ENCODE results near the gene RHBDF2.
"Not testable (repeated sequence)": the region's sequence is repeated elsewhere in the genome, so short reads cannot be mapped to it uniquely, and the experiment has no call there.

Gene RHBDF2

DNA sequence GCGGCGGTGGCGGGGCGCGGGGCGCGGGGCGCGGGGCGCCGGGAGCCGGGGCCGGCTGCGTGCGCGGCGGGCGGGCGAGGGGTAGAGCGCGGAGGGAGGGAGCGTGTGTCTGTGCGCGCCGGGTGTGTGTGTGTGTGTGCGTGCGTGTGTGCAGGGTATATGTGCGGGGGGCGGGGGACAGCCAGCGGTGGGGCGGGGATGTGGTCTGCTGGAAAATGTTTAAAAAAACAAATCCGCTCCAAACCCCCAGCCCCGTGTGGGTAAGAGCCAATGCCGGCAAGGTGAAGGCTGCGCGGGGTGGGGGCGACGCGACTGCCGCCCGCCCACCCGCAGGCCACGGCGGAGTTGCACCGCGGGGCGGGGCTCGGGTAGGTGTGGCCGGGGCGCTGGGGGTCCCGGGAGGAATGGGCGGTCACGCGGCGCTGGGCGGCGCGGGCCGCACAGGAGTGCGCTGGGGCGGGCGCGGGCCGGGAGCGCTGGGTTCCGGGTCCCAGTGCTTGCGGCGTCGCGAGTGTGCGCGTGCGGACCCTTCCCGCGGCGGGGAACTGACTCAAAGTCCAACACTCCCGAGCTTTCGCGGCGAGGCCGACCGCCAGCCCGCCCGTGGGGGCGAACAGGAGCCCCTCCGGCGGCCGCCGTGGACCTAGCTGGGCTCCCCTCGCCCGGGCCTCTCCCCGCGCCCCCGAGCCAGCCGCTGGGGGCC lies 36.5 kb upstream of the RHBDF2 start, which contains the start of gene CYGB:
CYGB (minus strand) TSS at position 132 of the 703 bp plus-strand sequence. CDS start 167 bp downstream, outside the sequence.
- no peak for DNase-seq

DNA sequence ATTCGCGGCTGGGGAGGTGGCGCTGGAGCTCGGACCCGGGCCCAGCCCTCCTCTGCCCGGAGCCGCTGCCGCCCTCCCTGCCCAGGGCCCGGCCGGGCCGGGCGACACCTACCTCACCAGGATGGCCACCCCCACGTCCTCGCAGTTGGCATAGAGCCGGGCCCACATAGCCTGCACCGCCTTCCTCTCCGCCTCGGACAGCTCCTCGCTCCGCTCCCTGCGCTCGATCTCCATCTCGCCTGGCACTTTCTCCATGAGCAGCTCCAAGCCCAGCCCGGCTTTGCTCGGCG lies 36.0 kb upstream of the RHBDF2 start:
- no peak for DNase-seq

GRCh38 chr17:76536511-76537287 lies 35.5 kb upstream of the RHBDF2 start:
- DNase-seq, result no peak

GRCh38 chr17:76535788-76536510 lies 34.7 kb upstream of the RHBDF2 start:
- no peak for DNase-seq

GRCh38 chr17:76534831-76535732 lies 33.9 kb upstream of the RHBDF2 start:
- DNase-seq, result no peak

GRCh38 chr17:76533640-76534359 lies 32.6 kb upstream of the RHBDF2 start:
- DNase-seq, result not testable (repeated sequence)

GRCh38 chr17:76532072-76532651 lies 30.9 kb upstream of the RHBDF2 start:
- no peak for DNase-seq

DNA sequence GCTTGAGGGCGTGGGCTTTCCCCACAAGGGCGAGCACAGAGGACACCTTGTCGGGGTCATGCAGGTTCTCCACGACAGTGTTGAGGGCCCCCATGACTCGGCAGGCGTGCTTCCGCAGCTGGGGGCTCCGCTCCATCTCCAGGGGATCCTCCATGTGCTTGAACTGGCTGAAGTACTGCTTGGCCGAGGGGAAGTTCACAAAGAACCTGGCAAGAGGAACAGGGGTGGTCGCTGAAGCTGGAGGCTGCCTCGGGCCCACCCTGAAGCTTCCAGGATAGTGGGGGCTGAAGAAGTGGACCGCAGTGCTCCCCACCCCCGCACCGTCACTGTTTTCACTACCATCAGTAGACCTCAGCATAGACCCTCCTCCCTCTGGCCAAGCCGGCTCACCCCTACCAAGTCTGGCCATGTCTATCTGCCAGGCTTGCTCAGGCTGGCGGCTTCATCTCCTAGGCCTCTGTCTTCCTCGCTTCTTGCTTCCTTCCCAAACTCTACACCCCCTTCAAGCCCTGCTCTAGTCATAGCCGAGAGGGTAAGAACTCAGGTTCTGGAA lies 30.3 kb upstream of the RHBDF2 start:
- no peak for DNase-seq

GRCh38 chr17:76530811-76531485 lies 29.7 kb upstream of the RHBDF2 start:
- DNase-seq, result no peak

DNA sequence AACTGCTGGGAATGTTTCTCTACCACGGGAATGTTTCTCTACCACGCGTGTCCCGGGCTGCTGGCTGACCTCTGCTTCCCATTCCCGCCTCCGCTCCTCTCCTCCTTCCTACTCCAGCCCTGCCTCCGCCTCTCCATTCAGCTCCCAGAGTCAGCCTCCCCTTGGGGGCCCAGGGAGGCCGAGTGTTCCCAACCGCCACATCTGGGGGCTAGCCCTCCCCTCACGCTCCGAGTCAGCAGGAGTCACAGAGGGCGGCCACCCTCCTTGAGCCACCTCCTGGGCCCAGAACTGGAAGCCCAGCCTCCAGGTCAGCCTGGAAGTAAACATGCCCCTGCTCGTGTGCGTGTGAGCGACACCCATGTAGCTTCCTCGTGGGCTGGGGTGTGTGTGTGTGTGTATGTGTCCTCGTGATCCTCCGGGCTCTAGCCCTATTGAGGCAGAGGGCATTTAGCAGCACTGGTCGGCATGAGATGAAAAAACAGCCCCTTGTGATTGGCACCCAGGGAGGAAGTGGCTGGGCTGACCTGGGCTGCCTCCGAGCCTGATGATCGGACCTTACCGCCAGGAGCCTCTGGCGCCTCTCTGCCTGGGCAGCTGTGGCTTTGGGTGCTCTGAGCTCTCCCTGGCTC lies 29.0 kb upstream of the RHBDF2 start:
- no peak for DNase-seq

- no peak for DNase-seq
Observed at GRCh38 chr17:76529224-76530094, 28.2 kb upstream of the RHBDF2 start.

DNA sequence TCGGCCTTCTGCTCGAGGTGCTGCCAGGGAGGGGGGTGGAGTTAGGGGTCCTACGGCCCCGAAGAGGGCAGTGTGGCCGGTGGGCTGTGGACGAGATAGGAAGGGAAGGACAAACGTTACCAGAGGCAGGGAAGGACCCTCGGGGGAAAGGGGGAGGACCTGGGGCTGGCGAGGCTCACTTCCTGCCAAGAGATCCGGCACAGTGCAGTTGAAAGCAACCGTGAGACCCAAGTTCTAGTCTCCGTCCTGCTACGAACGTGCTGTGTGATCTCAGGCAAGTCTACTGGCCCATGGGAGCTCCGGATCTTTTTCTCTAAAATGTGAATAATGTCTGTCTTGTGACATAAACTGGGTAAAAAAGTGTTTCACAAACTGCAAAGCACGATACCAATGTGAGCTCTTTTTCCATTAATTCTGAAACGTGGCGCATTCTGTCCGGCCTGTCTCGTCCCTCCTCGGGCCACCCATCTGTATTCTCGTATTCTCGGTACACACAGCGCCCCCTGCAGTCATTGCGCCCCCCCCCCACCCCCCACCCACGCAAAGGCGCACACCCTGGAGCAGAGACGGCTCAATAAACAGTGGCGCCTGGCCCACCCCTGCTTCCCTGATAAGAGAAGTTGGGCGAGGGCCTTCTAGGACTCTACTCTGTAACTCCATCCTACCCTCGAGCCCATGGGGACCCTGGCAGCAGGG lies 27.5 kb upstream of the RHBDF2 start:
- no peak for DNase-seq

DNA sequence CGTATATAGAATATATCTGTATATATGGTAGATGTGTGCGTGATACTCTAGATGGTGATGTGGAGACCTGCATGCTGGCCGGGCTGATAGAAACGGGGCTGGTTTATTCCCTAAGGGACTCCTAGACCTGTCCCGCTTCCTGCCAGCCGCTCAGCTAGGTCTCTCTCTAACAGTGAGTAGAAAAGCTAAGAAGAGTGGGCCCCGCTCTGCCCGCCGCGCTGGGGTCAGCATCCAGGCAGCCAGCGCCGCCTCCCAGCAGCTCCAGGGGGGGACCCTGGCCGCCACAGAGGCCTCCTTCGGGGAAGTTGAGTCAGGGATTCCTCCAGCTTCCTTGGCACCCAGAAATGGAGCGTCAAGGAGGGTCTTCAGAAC lies 26.9 kb upstream of the RHBDF2 start:
- no peak for DNase-seq

- no peak for DNase-seq
Observed at GRCh38 chr17:76527430-76528111, 26.3 kb upstream of the RHBDF2 start.

DNA sequence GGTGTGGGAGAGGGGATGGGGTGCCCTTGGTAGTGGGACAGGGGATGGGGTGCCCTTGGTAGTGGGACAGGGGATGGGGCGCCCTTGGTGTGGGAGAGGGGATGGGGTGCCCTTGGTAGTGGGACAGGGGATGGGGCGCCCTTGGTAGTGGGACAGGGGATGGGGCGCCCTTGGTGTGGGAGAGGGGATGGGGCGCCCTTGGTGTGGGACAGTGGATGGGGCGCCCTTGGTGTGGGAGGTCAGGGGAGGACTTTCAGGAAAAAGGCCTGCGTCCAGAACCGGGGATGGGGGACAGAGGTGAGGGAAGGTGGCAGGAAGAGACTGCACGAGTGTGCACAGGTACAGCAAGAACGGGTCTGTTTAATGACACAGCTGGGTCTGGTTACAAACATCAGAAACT lies 25.8 kb upstream of the RHBDF2 start:
- DNase-seq, result not testable (repeated sequence)

- not testable (repeated sequence) for DNase-seq
Observed at GRCh38 chr17:76525513-76525833, 24.2 kb upstream of the RHBDF2 start.

DNA sequence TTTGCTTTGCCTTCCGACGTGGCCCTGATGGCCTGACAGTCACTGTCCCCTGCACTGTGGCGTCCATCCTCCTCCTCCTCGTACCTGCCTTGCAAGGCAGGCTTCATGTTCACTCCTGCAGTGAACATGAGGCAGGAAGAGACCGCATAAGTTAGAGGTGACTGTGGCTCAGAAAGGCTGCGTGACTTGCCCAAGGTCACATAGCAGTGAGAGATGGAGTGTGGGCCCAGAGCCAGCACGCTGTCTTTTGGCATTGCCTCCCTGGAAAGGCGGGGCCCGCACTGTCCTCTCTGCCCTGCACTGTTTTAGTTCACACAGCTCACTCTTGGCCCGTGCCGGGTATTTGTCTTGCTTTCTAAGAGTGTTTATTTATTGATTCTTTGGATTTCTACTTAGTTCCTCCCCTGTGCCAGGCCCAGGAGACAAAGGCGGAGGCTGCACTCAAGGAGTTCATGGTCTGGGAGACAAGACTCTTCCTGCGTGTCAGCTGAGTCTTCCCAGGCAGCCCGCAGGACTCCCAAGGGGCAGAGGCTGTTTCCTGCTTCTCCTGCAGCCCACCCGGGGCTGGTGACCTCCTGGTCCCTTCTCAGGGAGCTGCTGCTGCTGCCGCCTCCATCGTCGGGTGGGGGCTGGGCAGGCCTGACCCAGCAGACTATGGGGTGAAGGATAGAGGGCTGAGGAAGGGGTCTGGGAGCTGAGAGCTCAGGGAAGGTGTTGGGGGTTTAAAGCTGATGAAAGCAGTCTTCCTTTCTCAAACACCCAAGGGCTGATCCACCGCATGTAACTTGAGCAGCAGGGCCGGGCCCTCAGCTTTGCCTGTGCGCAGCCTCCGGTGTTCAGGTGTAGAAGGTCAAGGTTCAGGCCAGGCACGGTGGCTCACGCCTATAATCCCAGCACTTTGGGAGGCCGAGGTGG lies 23.6 kb upstream of the RHBDF2 start:
- no peak for DNase-seq

Data from activated CD4-positive, alpha-beta T cell treated with anti-CD3 and anti-CD28 coated beads for 48 hours (primary cell).